Measurements from ENCODE around the gene SMIM35.

DNA sequence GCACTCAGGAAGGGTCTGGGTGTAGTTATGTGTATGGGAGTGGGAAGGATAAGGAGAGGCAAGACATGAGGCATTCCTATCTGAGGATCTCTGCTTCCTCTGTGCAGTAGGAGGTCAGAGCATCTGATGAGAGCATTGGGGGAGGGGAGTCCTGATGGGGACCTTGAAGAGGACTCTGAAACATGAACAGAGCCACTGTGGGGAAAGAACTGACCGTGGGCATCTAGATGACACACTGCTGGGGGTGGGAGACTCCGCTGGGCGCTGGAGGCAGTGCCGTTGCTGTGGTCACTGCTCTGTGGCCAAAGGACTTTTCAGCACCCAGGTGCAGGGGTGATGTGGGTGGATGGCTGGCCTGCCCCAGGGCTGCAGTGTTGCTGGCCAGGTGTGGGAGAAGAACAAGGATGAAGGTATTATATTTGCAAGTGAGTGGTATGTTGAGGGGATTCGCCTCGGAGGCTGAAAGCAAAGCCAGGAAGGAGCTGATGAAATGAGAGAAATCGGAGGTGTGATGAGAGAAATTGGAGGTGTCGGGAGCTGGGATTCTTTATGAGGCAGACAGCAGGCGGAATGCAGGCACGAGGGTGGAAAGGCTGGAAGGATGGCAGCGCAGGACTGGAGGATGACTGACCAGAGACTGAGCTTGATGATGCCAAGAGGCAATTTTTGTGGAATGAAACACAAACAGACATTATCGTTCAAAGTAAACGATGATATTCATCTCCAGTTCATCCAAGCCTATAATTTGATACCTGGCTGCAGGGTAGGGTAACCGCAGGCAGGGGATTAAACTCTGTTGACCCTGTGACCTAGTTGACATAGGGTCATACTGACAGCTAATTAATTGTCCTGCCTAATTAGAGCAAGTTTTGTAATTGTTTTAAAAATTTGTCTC is 29.3 kb downstream of the SMIM35 start:
- TF ChIP-seq, protein P1, sequence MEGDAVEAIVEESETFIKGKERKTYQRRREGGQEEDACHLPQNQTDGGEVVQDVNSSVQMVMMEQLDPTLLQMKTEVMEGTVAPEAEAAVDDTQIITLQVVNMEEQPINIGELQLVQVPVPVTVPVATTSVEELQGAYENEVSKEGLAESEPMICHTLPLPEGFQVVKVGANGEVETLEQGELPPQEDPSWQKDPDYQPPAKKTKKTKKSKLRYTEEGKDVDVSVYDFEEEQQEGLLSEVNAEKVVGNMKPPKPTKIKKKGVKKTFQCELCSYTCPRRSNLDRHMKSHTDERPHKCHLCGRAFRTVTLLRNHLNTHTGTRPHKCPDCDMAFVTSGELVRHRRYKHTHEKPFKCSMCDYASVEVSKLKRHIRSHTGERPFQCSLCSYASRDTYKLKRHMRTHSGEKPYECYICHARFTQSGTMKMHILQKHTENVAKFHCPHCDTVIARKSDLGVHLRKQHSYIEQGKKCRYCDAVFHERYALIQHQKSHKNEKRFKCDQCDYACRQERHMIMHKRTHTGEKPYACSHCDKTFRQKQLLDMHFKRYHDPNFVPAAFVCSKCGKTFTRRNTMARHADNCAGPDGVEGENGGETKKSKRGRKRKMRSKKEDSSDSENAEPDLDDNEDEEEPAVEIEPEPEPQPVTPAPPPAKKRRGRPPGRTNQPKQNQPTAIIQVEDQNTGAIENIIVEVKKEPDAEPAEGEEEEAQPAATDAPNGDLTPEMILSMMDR (conservative IDR thresholded peaks at IDR 0.05; ENCODE audit: low read depth, low read length), result no peak
- TF ChIP-seq EZH2 (IDR thresholded peaks at IDR 0.05; ENCODE audit: low read length, unreplicated experiment), result no peak

Data from PC-3 (cell line).